Measurements from ENCODE around the gene TXNIP. TPM values are rescaled to one million over a fixed set of nuclear protein-coding genes. Genes with fewer than 3 reads are reported as not detected.

TXNIP gene
- total and polyA plus RNA-seq, 7 experiments from 2014 or later: 498 to 5,430 (median 675) TPM

GRCh38 chr1:145964328-145965118, 31.9 kb downstream of the TXNIP start, which contains the start of the genes ANKRD34A and POLR3GL:
ANKRD34A (minus strand) TSS chr1:145964575; CDS start chr1:145961759, 2,816 bp downstream.
POLR3GL (plus strand) TSS chr1:145964690; CDS start chr1:145974866, 10,176 bp downstream.
- Mint-ChIP-seq H3K9me3 (peaks cover 0 to 8% (median 3%) of the 10 kb centered on the region in 11 donors), H3K4me3 (peak within 1 kb of the TSS; percentile 88 to 99 (median 96)), H3K27me3 (peaks cover 0 to 4% (median 0%) of the 10 kb centered on the region in 5 donors), H3K36me3 (peaks cover 0 to 12% (median 10%) of the 10 kb centered on the region in 5 donors), H3K27ac (peak within 1 kb of the TSS; percentile 87 to 98 (median 92)), H3K4me1 (peaks cover 35 to 60% (median 54%) of the 10 kb centered on the region in 7 donors)
- DNase-seq (peak; percentile 71 to 94 (median 89)), ATAC-seq (peak; percentile 96)
- Histone ChIP-seq H3K27me3 (ENCODE audit: control insufficient read depth in 2 of 2, insufficient read depth in 2 of 2, low read length in 2 of 2) (no peaks in the 10 kb centered on the region), H3K27ac (ENCODE audit: low read depth, low read length) (peak within 1 kb of the TSS; percentile 84), H3K36me3 (ENCODE audit: control insufficient read depth in 2 of 3, insufficient read depth in 3 of 3, low read length in 3 of 3) (no peaks in the 10 kb centered on the region), H3K4me1 (ENCODE audit: control insufficient read depth in 2 of 2, insufficient read depth in 2 of 2, low read length in 2 of 2) (peaks cover 14 to 29% of the 10 kb centered on the region in 2 donors), H3K4me3 (ENCODE audit: low read length) (peak within 1 kb of the TSS; percentile 87), H3K9me3 (ENCODE audit: control insufficient read depth in 2 of 3, low read length in 3 of 3) (no peaks in the 10 kb centered on the region)
- ChIA-PET CTCF (interaction anchor here (0.6 to 6.2 kb wide), 14 partner anchors 9 to 140 kb away, joined by 3 to 56 read pairs (median 4); partner anchors contain the start of genes NUDT17, POLR3C and RBM8A), POLR2A (interaction anchor here (0.6 to 8.0 kb wide), 32 partner anchors 8 to 140 kb away, joined by 3 to 164 read pairs (median 6); partner anchors contain the start of genes NUDT17, PEX11B, PIAS3 and POLR3C)
- intact Hi-C loops (cut with micrococcal nuclease): loop anchor here in 1 of 2 donors (1.0 to 5.0 kb wide), 5 partner anchors 8 to 46 kb away; partner anchors contain the start of genes PEX11B, RBM8A and TXNIP

DNA sequence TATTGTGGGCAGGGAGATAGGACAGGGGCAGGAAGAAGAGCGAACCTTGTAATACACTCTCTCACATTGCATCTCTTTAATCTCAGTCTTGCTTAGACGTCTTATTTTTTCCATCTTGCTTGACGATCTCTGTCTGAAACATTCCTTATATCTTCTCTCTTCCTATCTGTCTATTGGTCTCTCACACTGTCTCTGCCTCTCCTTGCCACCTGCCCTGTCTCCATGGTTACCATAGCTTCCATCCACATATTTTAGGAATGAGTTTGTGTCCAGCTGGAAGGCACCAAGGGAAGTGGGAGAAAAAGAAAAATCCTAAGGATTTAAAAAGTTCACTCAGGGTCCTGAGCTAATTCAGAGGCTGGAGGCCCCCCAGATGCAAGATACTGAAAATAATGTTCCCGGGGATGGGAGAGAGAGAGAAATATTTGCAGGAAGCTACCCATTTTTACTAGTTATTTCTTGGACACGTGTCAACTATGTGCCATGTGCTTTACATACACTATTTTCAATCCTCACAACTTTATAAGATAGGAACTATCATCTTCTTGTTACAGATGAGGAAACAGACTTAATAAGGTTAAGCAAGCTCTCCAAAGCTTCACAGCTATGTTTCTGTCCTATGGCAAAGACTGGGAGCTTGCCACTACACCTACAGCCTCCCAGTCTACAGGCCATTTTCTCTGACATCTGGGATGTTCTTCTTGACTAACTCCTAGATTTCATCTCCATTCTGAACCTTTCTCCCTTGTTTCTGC, 32.9 kb downstream of the TXNIP start:
- CTCF ChIA-PET: interaction anchor here (0.6 to 6.2 kb wide), 8 partner anchors 10 to 118 kb away, joined by 3 to 56 read pairs (median 10); partner anchors contain the start of genes NUDT17 and RBM8A
- peaks cover 0 to 4% (median 0%) of the 10 kb centered on the region in 5 donors for H3K27me3 Mint-ChIP-seq
- H3K36me3 ChIP-seq (ENCODE audit: control insufficient read depth in 2 of 3, insufficient read depth in 3 of 3, low read length in 3 of 3): no peaks in the 10 kb centered on the region
- peak overlapping the region; percentile 87 to 98 (median 92) for H3K27ac Mint-ChIP-seq
- peaks cover 19 to 37% of the 10 kb centered on the region in 2 donors for H3K4me1 ChIP-seq (ENCODE audit: control insufficient read depth in 2 of 2, insufficient read depth in 2 of 2, low read length in 2 of 2)
- H3K27ac ChIP-seq (ENCODE audit: low read depth, low read length): peak overlapping the region; percentile 84
- peaks cover 0 to 8% (median 1%) of the 10 kb centered on the region in 11 donors for H3K9me3 Mint-ChIP-seq
- intact Hi-C loops (cut with micrococcal nuclease): loop anchor here in 1 of 2 donors (1.0 to 5.0 kb wide), 5 partner anchors 7 to 45 kb away; partner anchors contain the start of genes PEX11B, RBM8A and TXNIP
- no peaks in the 10 kb centered on the region for H3K27me3 ChIP-seq (ENCODE audit: control insufficient read depth in 2 of 2, insufficient read depth in 2 of 2, low read length in 2 of 2)
- peaks cover 0 to 12% (median 10%) of the 10 kb centered on the region in 5 donors for H3K36me3 Mint-ChIP-seq
- DNase-seq (peak in 3 of 9 donors; percentile 4 to 33 (median 14)), ATAC-seq (no peak)
- no peaks in the 10 kb centered on the region for H3K9me3 ChIP-seq (ENCODE audit: control insufficient read depth in 2 of 3, low read length in 3 of 3)
- H3K4me3 ChIP-seq (ENCODE audit: low read length): peak overlapping the region; percentile 87
- H3K4me1 Mint-ChIP-seq: peaks cover 46 to 66% (median 57%) of the 10 kb centered on the region in 7 donors
- POLR2A ChIA-PET: interaction anchor here (0.6 to 8.0 kb wide), 31 partner anchors 7 to 139 kb away, joined by 3 to 164 read pairs (median 7); partner anchors contain the start of genes PEX11B, PIAS3, POLR3C and RBM8A
- H3K4me3 Mint-ChIP-seq: peak overlapping the region; percentile 88 to 99 (median 96)

DNA sequence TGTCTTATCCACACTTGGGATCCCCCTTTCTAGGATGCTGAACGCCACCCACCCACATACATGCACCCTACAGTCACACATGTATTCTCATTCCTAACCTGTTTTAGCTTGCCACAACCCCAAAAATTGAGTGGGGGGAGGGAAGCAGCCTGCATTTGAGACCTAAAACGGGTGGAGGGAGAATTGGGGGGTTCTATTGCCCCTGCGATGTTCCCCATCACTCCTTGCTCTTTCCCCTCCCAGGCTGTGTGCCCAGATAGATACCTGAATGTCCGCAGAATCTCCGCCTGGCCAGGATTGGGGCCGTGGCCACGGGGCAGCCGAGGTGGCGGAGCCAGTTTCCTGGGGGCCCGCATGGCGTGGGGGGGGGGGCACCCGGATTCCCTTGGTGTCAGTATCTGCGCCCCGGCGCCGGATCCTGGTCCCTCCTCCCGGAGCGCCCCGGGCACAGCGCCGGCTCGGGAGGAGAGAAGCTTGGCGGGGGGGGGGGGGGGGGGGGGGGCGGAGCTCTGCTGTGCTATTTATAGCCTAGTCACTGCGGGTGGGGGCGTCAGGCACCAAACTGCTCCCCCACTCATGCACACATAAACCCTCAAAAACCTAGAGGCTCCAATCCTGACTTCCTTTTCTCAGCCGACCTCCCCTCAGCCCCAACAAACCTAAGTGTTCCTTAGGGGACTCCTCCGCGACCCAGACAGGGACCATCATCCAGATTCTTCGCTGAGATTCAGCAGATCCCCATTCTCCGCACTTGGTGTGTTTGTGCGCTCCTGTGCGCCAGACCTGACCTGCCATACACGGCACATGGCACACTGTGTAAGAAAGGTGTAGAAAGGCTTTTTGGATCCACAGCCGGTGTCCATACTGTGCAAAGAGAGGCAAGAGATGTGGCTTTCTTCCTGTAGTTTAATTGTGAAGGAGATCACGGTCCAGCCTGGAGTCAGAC, 33.9 kb downstream of the TXNIP start:
- peaks cover 0 to 4% (median 3%) of the 10 kb centered on the region in 5 donors for H3K36me3 Mint-ChIP-seq
- no peaks in the 10 kb centered on the region for H3K36me3 ChIP-seq (ENCODE audit: control insufficient read depth in 2 of 3, insufficient read depth in 3 of 3, low read length in 3 of 3)
- H3K9me3 Mint-ChIP-seq: peaks cover 0 to 4% (median 0%) of the 10 kb centered on the region in 11 donors
- peak overlapping the region; percentile 87 to 98 (median 92) for H3K27ac Mint-ChIP-seq
- H3K4me1 Mint-ChIP-seq: peaks cover 44 to 65% (median 58%) of the 10 kb centered on the region in 7 donors
- peaks cover 23 to 41% of the 10 kb centered on the region in 2 donors for H3K4me1 ChIP-seq (ENCODE audit: control insufficient read depth in 2 of 2, insufficient read depth in 2 of 2, low read length in 2 of 2)
- H3K4me3 Mint-ChIP-seq: peak overlapping the region; percentile 88 to 99 (median 96)
- POLR2A ChIA-PET: interaction anchor here (0.6 to 8.0 kb wide), 14 partner anchors 8 to 103 kb away, joined by 3 to 164 read pairs (median 6); partner anchors contain the start of genes PIAS3, RBM8A and TXNIP
- peak overlapping the region; percentile 84 for H3K27ac ChIP-seq (ENCODE audit: low read depth, low read length)
- intact Hi-C loops (cut with micrococcal nuclease): loop anchor here (1.0 to 5.0 kb wide), 4 partner anchors 17 to 35 kb away; partner anchors contain the start of genes RBM8A (in 1 of the 2) and TXNIP (in 1 of the 2)
- H3K27me3 Mint-ChIP-seq: peaks cover 0 to 4% (median 0%) of the 10 kb centered on the region in 5 donors
- H3K27me3 ChIP-seq (ENCODE audit: control insufficient read depth in 2 of 2, insufficient read depth in 2 of 2, low read length in 2 of 2): no peaks in the 10 kb centered on the region
- ATAC-seq (no peak), DNase-seq (peak in 6 of 9 donors; percentile 16 to 52 (median 30))
- CTCF ChIA-PET: interaction anchor here (0.6 to 6.2 kb wide), 7 partner anchors 10 to 228 kb away, joined by 3 to 56 read pairs (median 12); partner anchors contain the start of genes NUDT17 and RBM8A
- H3K4me3 ChIP-seq (ENCODE audit: low read length): peak overlapping the region; percentile 87
- no peaks in the 10 kb centered on the region for H3K9me3 ChIP-seq (ENCODE audit: control insufficient read depth in 2 of 3, low read length in 3 of 3)

DNA sequence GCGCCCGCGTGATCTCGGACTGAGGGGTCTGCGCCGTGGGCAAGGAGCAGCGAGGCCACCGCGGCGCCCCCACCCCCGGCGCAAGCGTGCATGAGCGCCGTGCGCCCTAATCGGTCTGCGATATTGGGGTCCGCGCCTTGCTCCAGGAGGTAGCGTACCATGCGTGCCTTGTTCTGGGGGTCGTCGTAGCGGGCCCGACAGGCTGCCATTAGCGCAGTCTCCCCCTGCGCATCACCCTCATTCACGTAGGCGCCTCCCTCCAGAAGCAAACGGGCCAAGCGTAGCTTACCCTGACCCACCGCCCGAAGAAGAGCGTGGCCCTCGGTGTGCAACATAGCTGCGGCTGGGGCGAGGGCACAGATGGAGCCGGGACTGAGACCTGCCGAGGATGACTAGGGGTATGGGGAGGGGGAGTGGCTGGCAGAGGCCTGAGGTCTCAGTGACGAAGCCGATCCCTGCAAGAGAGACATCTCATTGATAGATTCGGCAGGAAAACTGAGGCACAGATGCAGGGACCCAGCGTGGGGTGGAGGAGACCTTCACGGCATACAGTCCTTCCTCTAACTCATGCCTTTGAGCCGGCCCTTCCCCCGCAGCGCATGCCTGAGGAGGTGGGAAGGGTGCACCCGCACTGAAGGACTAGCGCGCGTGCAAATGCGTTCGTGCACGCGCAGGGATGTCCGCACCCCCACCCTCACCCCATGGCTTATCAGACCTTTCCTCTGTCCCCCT, 34.8 kb downstream of the TXNIP start:
- no peaks in the 10 kb centered on the region for H3K27me3 ChIP-seq (ENCODE audit: control insufficient read depth in 2 of 2, insufficient read depth in 2 of 2, low read length in 2 of 2)
- H3K27ac ChIP-seq (ENCODE audit: low read depth, low read length): peak overlapping the region; percentile 78
- DNase-seq (peak in 7 of 9 donors; percentile 22 to 68 (median 46)), ATAC-seq (no peak)
- H3K36me3 Mint-ChIP-seq: no peaks in the 10 kb centered on the region
- ChIA-PET POLR2A (interaction anchor here (0.6 to 8.0 kb wide), 14 partner anchors 8 to 103 kb away, joined by 3 to 164 read pairs (median 5); partner anchors contain the start of genes PIAS3, RBM8A and TXNIP), CTCF (interaction anchor here (3.9 to 6.0 kb wide), 2 partner anchors 34 to 116 kb away, joined by 21 to 29 read pairs; partner anchors contain the start of genes NUDT17 and RBM8A)
- no peaks in the 10 kb centered on the region for H3K36me3 ChIP-seq (ENCODE audit: control insufficient read depth in 2 of 3, insufficient read depth in 3 of 3, low read length in 3 of 3)
- peak overlapping the region; percentile 87 for H3K4me3 ChIP-seq (ENCODE audit: low read length)
- intact Hi-C loops (cut with micrococcal nuclease): loop anchor here (1.0 to 5.0 kb wide), 4 partner anchors 18 to 36 kb away; partner anchors contain the start of genes RBM8A (in 1 of the 2) and TXNIP (in 1 of the 2)
- peaks cover 50 to 64% (median 61%) of the 10 kb centered on the region in 7 donors for H3K4me1 Mint-ChIP-seq
- H3K9me3 ChIP-seq (ENCODE audit: control insufficient read depth in 2 of 3, low read length in 3 of 3): no peaks in the 10 kb centered on the region
- H3K4me1 ChIP-seq (ENCODE audit: control insufficient read depth in 2 of 2, insufficient read depth in 2 of 2, low read length in 2 of 2): peaks cover 25 to 44% of the 10 kb centered on the region in 2 donors
- H3K27me3 Mint-ChIP-seq: peaks cover 0 to 4% (median 0%) of the 10 kb centered on the region in 5 donors
- H3K9me3 Mint-ChIP-seq: peaks cover 0 to 1% (median 0%) of the 10 kb centered on the region in 11 donors
- peak overlapping the region; percentile 59 to 95 (median 87) for H3K27ac Mint-ChIP-seq
- peak overlapping the region; percentile 88 to 99 (median 94) for H3K4me3 Mint-ChIP-seq

All from naive thymus-derived CD4-positive, alpha-beta T cell (primary cell).